Trophoblast cell (in vitro differentiated cells and primary cell): Measurements from ENCODE around the gene DPM3.

Experiments used
- DNase-seq, 2 donors: peaks; one replicate each; pipeline ENCODE4 v3.0.0-alpha.2; 2016
- H2AFZ ChIP-seq: 2 replicates; pipeline ENCODE4 v1.6.1; 2013; ENCODE audit warnings: low read length, moderate library complexity, mild to moderate bottlenecking; ENCODE audit not compliant: insufficient read depth, poor library complexity
- H2AK5ac ChIP-seq: 2 replicates; pipeline ENCODE4 v1.6.1; 2013; ENCODE audit warnings: mild to moderate bottlenecking, low read length
- H2BK120ac ChIP-seq: 2 replicates; pipeline ENCODE4 v1.6.1; 2013; ENCODE audit warnings: low read length, mild to moderate bottlenecking, moderate library complexity; ENCODE audit not compliant: insufficient read depth, poor library complexity
- H2BK12ac ChIP-seq: 2 replicates; pipeline ENCODE4 v1.6.1; 2013; ENCODE audit warnings: mild to moderate bottlenecking, low read length, moderate library complexity
- H2BK5ac ChIP-seq: 2 replicates; pipeline ENCODE4 v1.6.1; 2013; ENCODE audit warnings: low read length, low read depth, moderate library complexity, mild to moderate bottlenecking; ENCODE audit not compliant: poor library complexity
- H3K14ac ChIP-seq: 2 replicates; pipeline ENCODE4 v1.6.1; 2013; ENCODE audit warnings: mild to moderate bottlenecking, low read length
- H3K18ac ChIP-seq: 2 replicates; pipeline ENCODE4 v1.6.1; 2013; ENCODE audit warnings: mild to moderate bottlenecking, low read length
- H3K23ac ChIP-seq: 2 replicates; pipeline ENCODE4 v1.6.1; 2013; ENCODE audit warnings: low read length
- H3K27ac ChIP-seq: 2 replicates; pipeline ENCODE4 v1.5.1; 2013; ENCODE audit warnings: low read depth, mild to moderate bottlenecking, inconsistent platforms, low read length, moderate library complexity
- H3K27me3 ChIP-seq: 2 replicates; pipeline ENCODE4 v1.6.1; 2013; ENCODE audit warnings: inconsistent platforms, mild to moderate bottlenecking, low read length, moderate library complexity; ENCODE audit not compliant: insufficient read depth
- H3K36me3 ChIP-seq, 2 experiments: 1 replicate in 1 of 2; 2 replicates in 1 of 2; pipeline ENCODE4 v1.6.1; 2013; ENCODE audit warnings: low read length in 2 of 2, mild to moderate bottlenecking in 2 of 2, moderate library complexity in 1 of 2; ENCODE audit not compliant: insufficient read depth in 2 of 2, control insufficient read depth in 1 of 2
- H3K4ac ChIP-seq: 2 replicates; pipeline ENCODE4 v1.6.1; 2013; ENCODE audit warnings: low read depth, mild to moderate bottlenecking, low read length, moderate library complexity
- H3K4me1 ChIP-seq, 2 experiments: 1 replicate in 1 of 2; 2 replicates in 1 of 2; pipeline ENCODE4 v1.6.1; 2013; ENCODE audit warnings: low read length in 2 of 2, mild to moderate bottlenecking in 2 of 2, moderate library complexity in 1 of 2; ENCODE audit not compliant: insufficient read depth in 2 of 2, control insufficient read depth in 1 of 2
- H3K4me2 ChIP-seq: 2 replicates; pipeline ENCODE4 v1.6.1; 2013; ENCODE audit warnings: inconsistent platforms, mild to moderate bottlenecking, low read length, moderate library complexity
- H3K4me3 ChIP-seq: 2 replicates; pipeline ENCODE4 v1.5.1; 2013; ENCODE audit warnings: mild to moderate bottlenecking, low read depth, low read length, inconsistent platforms
- H3K79me1 ChIP-seq: one replicate; pipeline ENCODE4 v1.6.1; 2013; ENCODE audit warnings: low read length
- H3K79me2 ChIP-seq: 2 replicates; pipeline ENCODE4 v1.6.1; 2013; ENCODE audit warnings: low read length, mild to moderate bottlenecking; ENCODE audit not compliant: control insufficient read depth, insufficient read depth, poor library complexity
- H3K9ac ChIP-seq: 2 replicates; pipeline ENCODE4 v1.6.1; 2013; ENCODE audit warnings: mild to moderate bottlenecking, low read length
- H3K9me3 ChIP-seq: 2 replicates; pipeline ENCODE4 v1.6.1; 2013; ENCODE audit warnings: low read depth, mild to moderate bottlenecking, control low read depth, inconsistent platforms, low read length; ENCODE audit not compliant: insufficient read depth
- H4K12ac ChIP-seq: 2 replicates; pipeline ENCODE4 v1.6.1; 2013; ENCODE audit warnings: low read depth, mild to moderate bottlenecking, low read length, moderate library complexity
- H4K8ac ChIP-seq: 2 replicates; pipeline ENCODE4 v1.6.1; 2013; ENCODE audit warnings: low read depth, mild to moderate bottlenecking, low read length, moderate library complexity
- H4K91ac ChIP-seq: one replicate; pipeline ENCODE4 v1.6.1; 2013; ENCODE audit warnings: low read depth, mild to moderate bottlenecking, low read length, moderate library complexity
- WGBS: extraction: QIAGEN DNeasy Blood & Tissue Kit; methylation state at CpG from one replicate; pipeline ENCODE4 v1.1.7; 2013; ENCODE audit warnings: missing lambda C conversion rate; ENCODE audit not compliant: insufficient read length, insufficient coverage; ENCODE audit errors: extremely low coverage; 5-methylcytosine and 5-hydroxymethylcytosine counted together

Gene DPM3

GRCh38 chr1:155103325-155103724 is 37.0 kb downstream of the DPM3 start:
- no peak overlapping the region for H3K4ac ChIP-seq
- H3K79me1 ChIP-seq = no peaks in the 10 kb centered on the region
- H3K36me3 ChIP-seq = no peaks in the 10 kb centered on the region
- no peaks in the 10 kb centered on the region for H3K79me2 ChIP-seq
- H3K14ac ChIP-seq = no peak overlapping the region
- H3K4me1 ChIP-seq = peaks cover 0 to 3% of the 10 kb centered on the region in 2 experiments
- no peaks in the 10 kb centered on the region for H3K9me3 ChIP-seq
- H2AK5ac ChIP-seq = no peak overlapping the region
- no peak overlapping the region for H3K23ac ChIP-seq
- H3K9ac ChIP-seq = no peak overlapping the region
- no peak overlapping the region for H2BK120ac ChIP-seq
- no peak overlapping the region for H3K4me2 ChIP-seq
- no peaks in the 10 kb centered on the region for H3K27me3 ChIP-seq
- H2BK12ac ChIP-seq = no peak overlapping the region
- no peak overlapping the region for H4K8ac ChIP-seq
- H2BK5ac ChIP-seq = no peak overlapping the region
- no peak overlapping the region for H4K91ac ChIP-seq
- H2AFZ ChIP-seq = no peak overlapping the region
- no peak overlapping the region for H3K4me3 ChIP-seq
- H3K27ac ChIP-seq = no peak overlapping the region
- DNase-seq = peak; percentile 75 to 77
- H3K18ac ChIP-seq = no peak overlapping the region
- no peak overlapping the region for H4K12ac ChIP-seq
- no CpG with 5 or more reads among the region's 9 CpGs for WGBS

DNA sequence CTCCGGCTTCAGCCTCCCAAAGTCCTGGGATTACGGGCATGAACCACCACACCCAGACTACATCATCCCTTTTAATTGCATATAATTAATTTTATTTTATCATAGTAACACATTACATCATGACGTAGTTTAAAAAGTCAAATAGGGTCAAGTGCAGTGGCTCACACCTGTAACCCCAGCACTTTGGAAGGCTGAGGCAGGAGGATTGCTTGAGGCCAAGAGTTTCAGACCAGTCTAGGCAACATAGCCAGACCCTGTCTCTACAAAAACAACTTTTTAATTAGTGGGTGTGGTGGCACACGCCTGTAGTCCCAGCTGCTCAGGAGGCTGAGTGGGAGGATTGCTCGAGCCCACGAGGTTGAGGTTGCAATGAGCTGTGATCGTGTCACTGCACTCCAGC is 41.0 kb downstream of the DPM3 start:
- H3K27me3 ChIP-seq = no peaks in the 10 kb centered on the region
- no peak overlapping the region for H2BK5ac ChIP-seq
- no peak overlapping the region for H3K4me3 ChIP-seq
- no peak overlapping the region for H4K91ac ChIP-seq
- no peak for DNase-seq
- WGBS = no CpG with 5 or more reads among the region's 7 CpGs
- no peak overlapping the region for H4K8ac ChIP-seq
- no peak overlapping the region for H3K9ac ChIP-seq
- H3K9me3 ChIP-seq = no peaks in the 10 kb centered on the region
- no peak overlapping the region for H2AFZ ChIP-seq
- H4K12ac ChIP-seq = no peak overlapping the region
- no peak overlapping the region for H2BK12ac ChIP-seq
- no peak overlapping the region for H2AK5ac ChIP-seq
- no peaks in the 10 kb centered on the region for H3K36me3 ChIP-seq
- H2BK120ac ChIP-seq = no peak overlapping the region
- H3K4ac ChIP-seq = no peak overlapping the region
- no peaks in the 10 kb centered on the region for H3K79me2 ChIP-seq
- H3K23ac ChIP-seq = no peak overlapping the region
- no peak overlapping the region for H3K27ac ChIP-seq
- H3K4me2 ChIP-seq = no peak overlapping the region
- H3K79me1 ChIP-seq = no peaks in the 10 kb centered on the region
- no peak overlapping the region for H3K14ac ChIP-seq
- no peak overlapping the region for H3K18ac ChIP-seq
- H3K4me1 ChIP-seq = no peaks in the 10 kb centered on the region

GRCh38 chr1:155094622-155094948 is 45.7 kb downstream of the DPM3 start:
- Histone ChIP-seq H4K8ac (no peak overlapping the region), H2BK120ac (no peak overlapping the region), H3K9me3 (peaks cover 2% of the 10 kb centered on the region), H3K27me3 (no peaks in the 10 kb centered on the region), H3K79me1 (peaks cover 2% of the 10 kb centered on the region), H2AFZ (no peak overlapping the region), H2AK5ac (no peak overlapping the region), H2BK12ac (no peak overlapping the region), H3K4me1 (peaks cover 3 to 8% of the 10 kb centered on the region in 2 experiments), H3K9ac (no peak overlapping the region), H3K14ac (no peak overlapping the region), H3K27ac (no peak overlapping the region), H3K4ac (no peak overlapping the region), H4K91ac (no peak overlapping the region), H2BK5ac (no peak overlapping the region), H4K12ac (no peak overlapping the region), H3K23ac (no peak overlapping the region), H3K18ac (no peak overlapping the region), H3K4me3 (no peak overlapping the region), H3K79me2 (no peaks in the 10 kb centered on the region), H3K36me3 (no peaks in the 10 kb centered on the region), H3K4me2 (no peak overlapping the region)
- no peak for DNase-seq
- whole genome bisulfite sequencing = no CpG with 5 or more reads among the region's 2 CpGs

- H3K4me3 ChIP-seq = no peak overlapping the region
- H2AK5ac ChIP-seq = no peak overlapping the region
- no peaks in the 10 kb centered on the region for H3K79me2 ChIP-seq
- H3K79me1 ChIP-seq = peaks cover 2% of the 10 kb centered on the region
- H2AFZ ChIP-seq = no peak overlapping the region
- H3K9me3 ChIP-seq = peaks cover 2% of the 10 kb centered on the region
- H3K23ac ChIP-seq = no peak overlapping the region
- no peak overlapping the region for H4K91ac ChIP-seq
- no CpG with 5 or more reads among the region's 13 CpGs for WGBS
- H3K36me3 ChIP-seq = no peaks in the 10 kb centered on the region
- H4K12ac ChIP-seq = no peak overlapping the region
- no peak overlapping the region for H2BK120ac ChIP-seq
- H3K27me3 ChIP-seq = no peaks in the 10 kb centered on the region
- H2BK5ac ChIP-seq = no peak overlapping the region
- no peak overlapping the region for H3K4ac ChIP-seq
- peak overlapping the region; percentile 16 for H3K14ac ChIP-seq
- peak overlapping the region; percentile 9 for H2BK12ac ChIP-seq
- H3K18ac ChIP-seq = no peak overlapping the region
- H3K27ac ChIP-seq = no peak overlapping the region
- DNase-seq = peak; percentile 57 to 74
- H4K8ac ChIP-seq = no peak overlapping the region
- H3K4me1 ChIP-seq = peaks cover 3 to 8% of the 10 kb centered on the region in 2 experiments
- H3K4me2 ChIP-seq = no peak overlapping the region
- H3K9ac ChIP-seq = no peak overlapping the region
These were observed 46.3 kb downstream of the DPM3 start for GRCh38 chr1:155093911-155094621.
